ENCODE results near the gene SLCO4C1.

GRCh38 chr5:102286476-102286875, 9.6 kb downstream of the SLCO4C1 start:
- TF ChIP-seq POLR2A (IDR thresholded peaks at IDR 0.05) (no peak), CTCF (IDR thresholded peaks at IDR 0.05 in 4 of 5, conservative IDR thresholded peaks at IDR 0.05 in 1 of 5) (no peak)
